ENCODE results near the gene ABHD1.
A peak's percentile ranks its signal among the peaks of the same experiment; 100 is the strongest.
"Not testable (repeated sequence)": the region's sequence is repeated elsewhere in the genome, so short reads cannot be mapped to it uniquely, and the experiment has no call there.

The ABHD1 gene

DNA sequence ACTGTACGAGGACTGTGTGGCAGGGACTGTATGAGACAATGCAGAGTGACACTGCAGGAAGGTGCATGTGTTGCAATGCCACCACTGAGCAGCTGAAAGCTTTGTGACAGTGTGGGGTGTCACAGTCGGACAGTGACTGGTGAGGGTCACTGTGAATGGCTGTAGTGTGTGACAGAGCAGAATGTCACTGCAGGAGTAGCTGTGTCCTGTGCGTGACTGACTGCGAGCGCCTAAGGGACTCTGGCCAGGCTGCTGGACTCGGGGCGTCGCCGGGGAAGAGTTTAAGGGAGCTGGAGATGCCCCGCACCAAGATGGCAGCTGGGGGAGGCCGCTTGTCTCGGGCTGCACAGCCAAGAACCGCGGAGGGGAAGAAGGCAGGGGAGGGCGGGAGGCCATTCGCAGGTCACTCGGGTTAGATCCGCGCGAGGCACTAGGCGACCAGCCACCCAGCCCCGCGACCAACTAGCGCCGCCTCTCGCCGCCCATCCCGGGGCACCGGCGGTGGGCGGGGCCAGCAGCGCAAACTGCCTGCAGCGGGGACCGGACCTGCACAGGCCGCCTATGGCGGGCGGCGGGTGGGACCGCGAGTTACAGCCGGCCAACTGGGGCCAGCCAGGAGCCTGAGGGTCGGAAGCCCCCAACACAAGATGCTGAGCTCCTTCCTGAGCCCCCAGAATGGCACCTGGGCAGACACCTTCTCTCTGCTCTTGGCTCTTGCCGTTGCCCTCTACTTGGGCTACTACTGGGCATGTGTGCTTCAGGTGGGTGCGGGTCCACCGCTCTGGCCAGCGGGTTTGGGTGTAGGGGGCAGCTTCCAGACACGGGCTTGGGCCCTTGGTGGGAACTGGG is at the start of gene ABHD1:
Gene ABHD1, plus strand, starts transcription at position 514 of the 849 bp plus-strand sequence. Its CDS starts 134 bp downstream, at position 648.
- DNase-seq = peak; percentile 40

- DNase-seq = peak; percentile 52
Measured at GRCh38 chr2:27074738-27075565, 48.7 kb upstream of the ABHD1 start.

- DNase-seq = not testable (repeated sequence)
Measured at GRCh38 chr2:27075566-27075871, 48.1 kb upstream of the ABHD1 start.

DNA sequence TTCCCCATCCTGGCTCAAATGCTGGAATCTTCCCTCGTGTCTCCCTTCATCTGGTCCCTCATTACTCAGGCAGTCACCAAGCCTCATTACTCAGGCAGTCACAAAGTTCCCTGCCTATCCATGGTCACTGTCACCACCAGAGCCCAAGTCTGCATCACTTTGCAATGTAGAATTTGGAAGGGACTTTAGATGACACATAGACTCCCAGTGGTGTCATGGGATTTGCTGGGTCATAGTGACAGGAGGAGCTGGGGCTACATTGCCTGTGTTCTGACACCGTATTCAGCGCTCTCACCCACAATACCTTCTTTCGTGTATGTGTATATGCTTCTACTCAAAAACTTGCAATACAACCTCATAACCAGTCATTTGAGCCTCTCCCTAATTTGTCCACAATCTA is 47.3 kb upstream of the ABHD1 start:
- DNase-seq = no peak

DNA sequence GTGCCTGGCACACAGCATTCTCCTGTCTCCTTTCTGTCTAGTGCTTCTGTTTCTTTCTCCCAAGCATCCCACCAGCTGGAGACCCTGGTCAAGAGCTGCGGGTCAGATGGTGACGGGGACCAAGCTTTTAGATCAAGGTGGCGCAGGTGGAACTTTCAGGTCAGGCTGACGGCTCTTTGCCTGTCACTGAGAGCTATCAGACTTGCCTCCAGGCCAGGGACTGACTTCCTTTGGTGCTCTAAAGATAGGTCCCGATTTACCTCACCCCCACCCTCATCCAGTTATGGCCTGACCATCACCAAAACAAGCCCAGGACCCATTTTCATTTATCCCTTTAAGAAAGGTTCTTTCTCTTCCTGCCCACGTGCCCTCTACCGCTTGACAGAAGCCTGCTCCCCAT is 46.4 kb upstream of the ABHD1 start:
- DNase-seq = no peak

GRCh38 chr2:27078267-27079194 is 45.1 kb upstream of the ABHD1 start, which contains the start of gene EMILIN1:
Gene EMILIN1, plus strand, starts transcription at chr2:27078615. Its CDS starts 451 bp downstream, at chr2:27079066.
- DNase-seq = no peak

GRCh38 chr2:27079233-27080139 is 44.1 kb upstream of the ABHD1 start:
- DNase-seq = no peak

DNA sequence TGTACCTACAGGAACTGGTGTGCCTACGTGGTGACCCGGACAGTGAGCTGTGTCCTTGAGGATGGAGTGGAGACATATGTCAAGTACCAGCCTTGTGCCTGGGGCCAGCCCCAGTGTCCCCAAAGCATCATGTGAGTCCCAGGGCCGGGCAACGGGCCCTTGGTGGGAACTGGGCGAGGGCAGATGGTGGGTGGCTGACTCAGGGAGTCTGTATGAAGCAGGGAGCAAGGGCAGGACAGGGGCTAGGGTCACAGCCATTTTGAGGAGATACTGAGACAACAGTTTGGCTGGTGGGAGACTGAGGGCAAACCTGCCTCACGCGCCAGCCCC is 43.5 kb upstream of the ABHD1 start:
- no peak for DNase-seq

DNA sequence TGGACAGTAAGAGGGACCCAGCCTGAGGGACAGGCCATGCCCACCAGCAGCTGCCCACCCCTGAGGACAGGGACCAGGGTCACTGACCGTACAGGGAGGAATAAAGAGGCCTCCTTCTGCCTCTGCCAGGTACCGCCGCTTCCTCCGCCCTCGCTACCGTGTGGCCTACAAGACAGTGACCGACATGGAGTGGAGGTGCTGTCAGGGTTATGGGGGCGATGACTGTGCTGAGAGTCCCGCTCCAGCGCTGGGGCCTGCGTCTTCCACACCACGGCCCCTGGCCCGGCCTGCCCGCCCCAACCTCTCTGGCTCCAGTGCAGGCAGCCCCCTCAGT is 43.0 kb upstream of the ABHD1 start:
- no peak for DNase-seq

DNA sequence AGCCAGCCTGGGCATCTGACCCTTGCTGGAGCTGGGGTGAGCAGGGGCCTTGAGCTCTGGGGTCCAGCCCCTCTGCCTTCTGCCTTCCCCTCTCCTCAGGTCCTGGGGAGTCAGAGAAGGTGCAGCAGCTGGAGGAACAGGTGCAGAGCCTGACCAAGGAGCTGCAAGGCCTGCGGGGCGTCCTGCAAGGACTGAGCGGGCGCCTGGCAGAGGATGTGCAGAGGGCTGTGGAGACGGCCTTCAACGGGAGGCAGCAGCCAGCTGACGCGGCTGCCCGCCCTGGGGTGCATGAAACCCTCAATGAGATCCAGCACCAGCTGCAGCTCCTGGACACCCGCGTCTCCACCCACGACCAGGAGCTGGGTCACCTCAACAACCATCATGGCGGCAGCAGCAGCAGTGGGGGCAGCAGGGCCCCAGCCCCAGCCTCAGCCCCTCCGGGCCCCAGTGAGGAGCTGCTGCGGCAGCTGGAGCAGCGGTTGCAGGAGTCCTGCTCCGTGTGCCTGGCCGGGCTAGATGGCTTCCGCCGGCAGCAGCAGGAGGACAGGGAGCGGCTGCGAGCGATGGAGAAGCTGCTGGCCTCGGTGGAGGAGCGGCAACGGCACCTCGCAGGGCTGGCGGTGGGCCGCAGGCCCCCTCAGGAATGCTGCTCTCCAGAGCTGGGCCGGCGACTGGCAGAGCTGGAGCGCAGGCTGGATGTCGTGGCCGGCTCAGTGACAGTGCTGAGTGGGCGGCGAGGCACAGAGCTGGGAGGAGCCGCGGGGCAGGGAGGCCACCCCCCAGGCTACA is 41.4 kb upstream of the ABHD1 start:
- no peak for DNase-seq

GRCh38 chr2:27082773-27083409 is 40.7 kb upstream of the ABHD1 start:
- no peak for DNase-seq

DNA sequence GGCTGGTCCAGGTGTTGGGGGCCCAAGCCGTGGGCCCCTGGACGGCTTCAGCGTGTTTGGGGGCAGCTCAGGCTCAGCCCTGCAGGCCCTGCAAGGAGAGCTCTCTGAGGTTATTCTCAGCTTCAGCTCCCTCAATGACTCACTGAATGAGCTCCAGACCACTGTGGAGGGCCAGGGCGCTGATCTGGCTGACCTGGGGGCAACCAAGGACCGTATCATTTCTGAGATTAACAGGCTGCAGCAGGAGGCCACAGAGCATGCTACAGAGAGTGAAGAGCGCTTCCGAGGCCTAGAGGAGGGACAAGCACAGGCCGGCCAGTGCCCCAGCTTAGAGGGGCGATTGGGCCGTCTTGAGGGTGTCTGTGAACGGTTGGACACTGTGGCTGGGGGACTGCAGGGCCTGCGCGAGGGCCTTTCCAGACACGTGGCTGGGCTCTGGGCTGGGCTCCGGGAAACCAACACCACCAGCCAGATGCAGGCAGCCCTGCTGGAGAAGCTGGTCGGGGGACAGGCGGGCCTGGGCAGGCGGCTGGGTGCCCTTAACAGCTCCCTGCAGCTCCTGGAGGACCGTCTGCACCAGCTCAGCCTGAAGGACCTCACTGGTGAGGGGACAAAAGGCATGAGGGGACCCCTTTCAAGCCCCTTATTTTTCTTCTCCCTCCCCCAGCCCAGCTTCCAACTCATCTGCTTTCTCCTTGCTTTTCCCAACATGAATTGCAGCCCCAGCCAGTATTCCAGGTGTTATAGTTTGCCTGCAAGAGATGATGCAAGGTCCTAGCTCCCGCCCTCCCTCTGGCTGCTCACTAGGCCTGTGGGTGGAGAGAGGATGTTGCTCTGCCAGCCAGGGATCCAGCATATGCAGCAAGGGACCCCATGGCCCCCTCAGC is 40.0 kb upstream of the ABHD1 start:
- no peak for DNase-seq

- DNase-seq = no peak
Measured at GRCh38 chr2:27084297-27085061, 39.1 kb upstream of the ABHD1 start.

GRCh38 chr2:27085062-27085672 is 38.4 kb upstream of the ABHD1 start:
- no peak for DNase-seq

GRCh38 chr2:27085673-27086089 is 37.9 kb upstream of the ABHD1 start:
- peak; percentile 49 for DNase-seq

DNA sequence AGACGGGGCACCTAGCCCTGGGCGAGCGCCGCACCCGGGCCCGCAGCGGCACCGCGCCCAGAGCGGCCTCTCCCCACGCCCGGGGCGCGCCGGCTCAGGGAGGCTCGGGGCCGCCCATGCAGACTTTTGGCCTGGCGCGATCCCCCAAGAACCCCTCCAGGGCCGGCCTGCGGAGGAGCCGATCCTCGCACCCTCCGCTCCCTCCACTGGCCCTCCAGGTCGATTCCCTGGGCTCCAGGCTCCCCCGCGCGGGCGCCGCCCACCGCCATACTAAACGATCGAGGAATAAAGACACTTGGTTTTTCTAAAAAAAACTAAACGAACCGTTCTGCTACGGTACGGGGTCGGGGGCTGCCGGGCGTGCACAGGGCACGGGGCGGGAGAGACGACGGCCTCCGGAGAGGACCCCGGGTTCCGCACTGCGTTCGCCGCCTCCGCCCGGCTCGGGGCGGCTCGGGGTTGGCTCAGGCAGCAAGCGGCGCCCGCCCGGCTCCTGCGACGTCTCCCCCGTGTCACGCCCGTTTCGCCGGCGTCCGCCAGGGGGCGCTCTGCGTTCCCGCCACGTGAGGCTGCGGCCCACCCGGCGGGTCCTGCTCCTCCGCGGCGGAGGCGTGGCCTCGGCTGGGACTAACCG is 37.4 kb upstream of the ABHD1 start:
- DNase-seq = peak; percentile 91

- peak; percentile 77 for DNase-seq
Measured at GRCh38 chr2:27086724-27087593, 36.7 kb upstream of the ABHD1 start, which contains the start of gene KHK. Gene KHK, plus strand, starts transcription at chr2:27086772. Its CDS starts 488 bp downstream, at chr2:27087260.

Measured in NCI-H69 (cell line).